ENCODE measurements around the gene C1orf141. TPM values are rescaled to one million over a fixed set of nuclear protein-coding genes. Genes with fewer than 3 reads are reported as not detected.

C1orf141 gene
- under 1 TPM in 1 of 9 donors, not detected in 8; 0.61 TPM for total RNA-seq
- not detected for polyA plus RNA-seq
- long read RNA-seq, donor 1 = 0 reads
- long read RNA-seq, donor 2 = 0 reads
- long read RNA-seq, donor 3 = 0 reads
- long read RNA-seq, donor 4 = 0 reads
- long read RNA-seq, donor 5 = 0 reads
- long read RNA-seq, donor 6 = 0 reads
- long read RNA-seq, donor 7 = 0 reads
- long read RNA-seq, donor 8 = 0 reads
- long read RNA-seq, donor 9 = 0 reads
- long read RNA-seq, donor 10 = 0 reads

- peak in 2 of 7 donors; percentile 19 to 21 for DNase-seq
- Histone ChIP-seq H3K9me3 (replicated peaks in 1 of 3) (no peaks in the 10 kb centered on the region), H3K27me3 (no peaks in the 10 kb centered on the region), H3K4me1 (replicated peaks in 1 of 2) (peaks cover 8% of the 10 kb centered on the region in 2 donors), H3K27ac (no peak within 1 kb of the TSS), H3K4me3 (peak within 1 kb of the TSS in 1 of 4 donors; percentile 44), H3K36me3 (replicated peaks in 1 of 2) (no peaks in the 10 kb centered on the region)
- intact Hi-C loops (cut with DNase I) = no loop called here
- TF ChIP-seq POLR2A (IDR thresholded peaks at IDR 0.05) (no peak), CTCF (IDR thresholded peaks at IDR 0.05) (no peak)
- 16 to 39% (median 19%) methylated on average over 27 to 28 of the region's 28 CpGs for WGBS, 4 donors
Observed at GRCh38 chr1:67134695-67135094, at the start of gene C1orf141. TSS of gene C1orf141 (minus strand) at chr1:67134970. CDS start at chr1:67127240, 7,730 bp downstream.

- Histone ChIP-seq H3K27me3 (no peaks in the 10 kb centered on the region), H3K9me3 (replicated peaks in 1 of 3) (no peaks in the 10 kb centered on the region), H3K4me1 (replicated peaks in 1 of 2) (no peaks in the 10 kb centered on the region), H3K36me3 (replicated peaks in 1 of 2) (no peaks in the 10 kb centered on the region), H3K4me3 (no peak overlapping the region), H3K27ac (no peak overlapping the region)
- 72 to 84% (median 78%) methylated on average over 3 of the region's 3 CpGs for WGBS, 4 donors
- DNase-seq = no peak
- intact Hi-C loops (cut with DNase I) = no loop called here
- no peak for TF ChIP-seq CTCF (IDR thresholded peaks at IDR 0.05)
Observed at GRCh38 chr1:67175530-67176087, 40.8 kb upstream of the C1orf141 start.

GRCh38 chr1:67174716-67175284 lies 40.0 kb upstream of the C1orf141 start:
- Histone ChIP-seq H3K27ac (no peak overlapping the region), H3K4me1 (replicated peaks in 1 of 2) (no peaks in the 10 kb centered on the region), H3K9me3 (replicated peaks in 1 of 3) (no peaks in the 10 kb centered on the region), H3K27me3 (no peaks in the 10 kb centered on the region), H3K36me3 (replicated peaks in 1 of 2) (no peaks in the 10 kb centered on the region), H3K4me3 (no peak overlapping the region)
- DNase-seq = no peak
- intact Hi-C loops (cut with DNase I) = no loop called here
- TF ChIP-seq POLR2A (IDR thresholded peaks at IDR 0.05) (no peak), CTCF (IDR thresholded peaks at IDR 0.05) (no peak)
- 83 to 91% (median 88%) methylated on average over 2 of the region's 2 CpGs for WGBS, 4 donors

- intact Hi-C loops (cut with DNase I) = no loop called here
- no peak overlapping the region for H3K4me3 ChIP-seq
- H3K9me3 ChIP-seq (replicated peaks in 1 of 3) = no peaks in the 10 kb centered on the region
- no peak for DNase-seq
- H3K4me1 ChIP-seq (replicated peaks in 1 of 2) = no peaks in the 10 kb centered on the region
- no peak overlapping the region for H3K27ac ChIP-seq
- no peaks in the 10 kb centered on the region for H3K27me3 ChIP-seq
- no peaks in the 10 kb centered on the region for H3K36me3 ChIP-seq (replicated peaks in 1 of 2)
- TF ChIP-seq CTCF (IDR thresholded peaks at IDR 0.05) = no peak
- no peak for TF ChIP-seq POLR2A (IDR thresholded peaks at IDR 0.05)
Observed at GRCh38 chr1:67173988-67174387, 39.2 kb upstream of the C1orf141 start.

All from adrenal gland (tissue), 19 donors.